Esophagus muscularis mucosa (tissue), 4 donors: ENCODE measurements around the gene CDH4. TPM values are rescaled to one million over a fixed set of nuclear protein-coding genes. Genes with fewer than 3 reads are reported as not detected.

Source experiments
- DNase-seq: peaks from one replicate; pipeline ENCODE4 v3.0.0-alpha.2; 2017; ENCODE audit errors: extremely low spot score
- H3K27ac ChIP-seq, 4 donors: fragments of 200-600 bp; sonication (generic); replicated peaks in 1 of 4; 1 replicate in 3 of 4; 2 replicates in 1 of 4; pipeline ENCODE4 v1.5.1; 2016 to 2019; ENCODE audit warnings: mild to moderate bottlenecking in 1 of 4
- H3K27me3 ChIP-seq, 4 donors: fragments of 200-600 bp; sonication (generic); one replicate each; pipeline versions ENCODE4 v1.5.1 to v1.6.0; 2016 to 2019
- H3K36me3 ChIP-seq, 4 donors: fragments of 200-600 bp; sonication (generic); one replicate each; pipeline ENCODE4 v1.5.1; 2016 to 2019
- H3K4me1 ChIP-seq, 4 donors: fragments of 200-600 bp; sonication (generic); one replicate each; pipeline ENCODE4 v1.5.1; 2016 to 2019
- H3K4me3 ChIP-seq, 4 donors: fragments of 200-600 bp; sonication (generic); 1 replicate in 2 of 4; 2 replicates in 2 of 4; pipeline ENCODE4 v1.5.1; 2016 to 2019; ENCODE audit warnings: mild to moderate bottlenecking in 4 of 4, moderate library complexity in 1 of 4
- H3K9me3 ChIP-seq, 4 donors: fragments of 200-600 bp; sonication (generic); 1 replicate in 3 of 4; 2 replicates in 1 of 4; pipeline ENCODE4 v1.5.1; 2016 to 2019
- CTCF ChIP-seq, 3 experiments: fragments of 200-600 bp in 2 of 3; fragments of 450-650 bp in 1 of 3; sonication (generic) in 2 of 3; IDR thresholded peaks; one replicate each; pipeline ENCODE4 v1.5.1; 2017 to 2019; ENCODE audit warnings: antibody characterized with exemption in 3 of 3, mild to moderate bottlenecking in 2 of 3, moderate library complexity in 1 of 3
- EP300 ChIP-seq: sonication (generic); formaldehyde crosslinking; IDR thresholded peaks from one replicate; pipeline ENCODE4 v1.6.1; 2017; ENCODE audit warnings: antibody characterized with exemption
- POLR2A ChIP-seq: fragments of 450-650 bp; IDR thresholded peaks from one replicate; pipeline ENCODE4 v1.6.1; 2017; ENCODE audit warnings: antibody characterized with exemption, moderate library complexity, mild to moderate bottlenecking, low read depth
- POLR2AphosphoS5 ChIP-seq, 2 donors: sonication (generic); formaldehyde crosslinking; IDR thresholded peaks; one replicate each; pipeline ENCODE4 v1.6.1; 2017; ENCODE audit warnings: antibody characterized with exemption in 2 of 2
- WGBS: methylation state at CpG from one replicate; pipeline ENCODE4 v1.1.5; 2018; 5-methylcytosine and 5-hydroxymethylcytosine counted together
- intact Hi-C: fragments of 100-400 bp; cut with DNase I; formaldehyde crosslinking; loops from one replicate; pipeline ENCODE4 v1.15.1; 2023
- total RNA-seq, 4 donors: library from RNA; depleted of rRNA; stranded (reverse); fragments of >200 nt; gene quantifications; one replicate each; pipeline versions ENCODE4 v1.1.0 to v1.2.1, GENCODE V29; 2016

The CDH4 gene
- total RNA-seq, 4 donors from 2014 or later: 0.42 to 1.3 (median 0.48) TPM

- peaks cover 0 to 49% (median 0%) of the 10 kb centered on the region in 4 donors for H3K27me3 ChIP-seq
- no peak for DNase-seq
- TF ChIP-seq POLR2AphosphoS5 (IDR thresholded peaks at IDR 0.05): no peak
- no peak for TF ChIP-seq POLR2A
- TF ChIP-seq CTCF (IDR thresholded peaks at IDR 0.05): no peak
- no peak overlapping the region for H3K4me3 ChIP-seq
- no peak overlapping the region for H3K27ac ChIP-seq
- H3K36me3 ChIP-seq: no peaks in the 10 kb centered on the region
- intact Hi-C loops: no loop called here
- WGBS: 88% methylated on average over 4 of the region's 4 CpGs
- H3K4me1 ChIP-seq: peaks cover 0 to 4% (median 0%) of the 10 kb centered on the region in 4 donors
- H3K9me3 ChIP-seq: no peaks in the 10 kb centered on the region
Observed at GRCh38 chr20:61900945-61901293, 648.9 kb downstream of the CDH4 start.

- TF ChIP-seq CTCF (IDR thresholded peaks at IDR 0.05) (no peak), EP300 (no peak), POLR2AphosphoS5 (IDR thresholded peaks at IDR 0.05) (no peak), POLR2A (no peak)
Observed at GRCh38 chr20:61901392-61902220, 649.5 kb downstream of the CDH4 start.

GRCh38 chr20:61902221-61902869, 650.3 kb downstream of the CDH4 start:
- Histone ChIP-seq H3K27me3 (peaks cover 0 to 44% (median 0%) of the 10 kb centered on the region in 4 donors), H3K36me3 (no peaks in the 10 kb centered on the region), H3K9me3 (no peaks in the 10 kb centered on the region), H3K27ac (no peak overlapping the region), H3K4me3 (no peak overlapping the region), H3K4me1 (no peaks in the 10 kb centered on the region)
- TF ChIP-seq POLR2AphosphoS5 (IDR thresholded peaks at IDR 0.05): no peak
- no peak for TF ChIP-seq EP300
- TF ChIP-seq CTCF (IDR thresholded peaks at IDR 0.05): no peak
- TF ChIP-seq POLR2A: no peak
- WGBS: 89% methylated on average over 22 of the region's 27 CpGs
- DNase-seq: no peak
- intact Hi-C loops: no loop called here

More at GRCh38 chr20:61901392-61902220, 649.5 kb downstream of the CDH4 start:
- 75% methylated on average over 16 of the region's 35 CpGs for WGBS
- no peak for DNase-seq
- H3K27ac ChIP-seq: no peak overlapping the region
- H3K36me3 ChIP-seq: no peaks in the 10 kb centered on the region
- H3K27me3 ChIP-seq: peaks cover 0 to 46% (median 0%) of the 10 kb centered on the region in 4 donors
- intact Hi-C loops: no loop called here
- no peak overlapping the region for H3K4me3 ChIP-seq
- no peaks in the 10 kb centered on the region for H3K9me3 ChIP-seq
- H3K4me1 ChIP-seq: no peaks in the 10 kb centered on the region

GRCh38 chr20:61903575-61904340, 651.7 kb downstream of the CDH4 start:
- DNase-seq: no peak
- Histone ChIP-seq H3K27ac (no peak overlapping the region), H3K27me3 (peaks cover 0 to 41% (median 0%) of the 10 kb centered on the region in 4 donors), H3K4me3 (no peak overlapping the region), H3K4me1 (no peaks in the 10 kb centered on the region), H3K36me3 (no peaks in the 10 kb centered on the region), H3K9me3 (no peaks in the 10 kb centered on the region)
- WGBS: 86% methylated on average over 13 of the region's 26 CpGs
- TF ChIP-seq POLR2AphosphoS5 (IDR thresholded peaks at IDR 0.05): no peak
- no peak for TF ChIP-seq EP300
- no peak for TF ChIP-seq POLR2A
- TF ChIP-seq CTCF (IDR thresholded peaks at IDR 0.05): no peak
- intact Hi-C loops: no loop called here
